Tibial nerve (tissue), 4 donors: Measurements from ENCODE around the gene IRF8. TPM values are rescaled to one million over a fixed set of nuclear protein-coding genes. Genes with fewer than 3 reads are reported as not detected.

Experiments used
- DNase-seq, 2 donors: peaks; one replicate each; pipeline ENCODE4 v3.0.0-alpha.2; 2019; ENCODE audit warnings: low spot score in 2 of 2
- H3K27ac ChIP-seq, 4 donors: fragments of 200-600 bp; sonication (generic) in 3 of 4; one replicate each; pipeline ENCODE4 v1.5.1; 2017 to 2019; ENCODE audit warnings: mild to moderate bottlenecking in 1 of 4
- H3K27me3 ChIP-seq, 2 donors: fragments of 200-600 bp; sonication (generic) in 1 of 2; one replicate each; pipeline versions ENCODE4 v1.5.1 to v1.6.0; 2017 to 2019
- H3K36me3 ChIP-seq, 3 donors: fragments of 200-600 bp; sonication (generic); one replicate each; pipeline ENCODE4 v1.5.1; 2018 to 2019
- H3K4me1 ChIP-seq, 4 donors: fragments of 200-600 bp; sonication (generic) in 3 of 4; one replicate each; pipeline ENCODE4 v1.5.1; 2017 to 2019
- H3K4me3 ChIP-seq, 4 donors: fragments of 200-600 bp; sonication (generic) in 3 of 4; one replicate each; pipeline ENCODE4 v1.5.1; 2017 to 2019; ENCODE audit warnings: mild to moderate bottlenecking in 1 of 4, moderate library complexity in 1 of 4
- H3K9me3 ChIP-seq, 4 donors: fragments of 200-600 bp; sonication (generic) in 3 of 4; one replicate each; pipeline ENCODE4 v1.5.1; 2017 to 2019
- CTCF ChIP-seq, 5 experiments: fragments of 200-600 bp in 3 of 5; fragments of 450-650 bp in 2 of 5; sonication (generic) in 3 of 5; IDR thresholded peaks; one replicate each; pipeline ENCODE4 v1.5.1; 2016 to 2019; ENCODE audit warnings: antibody characterized with exemption in 5 of 5, mild to moderate bottlenecking in 3 of 5, moderate library complexity in 2 of 5
- EP300 ChIP-seq, 2 donors: sonication (generic); formaldehyde crosslinking; IDR thresholded peaks; one replicate each; pipeline ENCODE4 v1.6.1; 2017; ENCODE audit warnings: antibody characterized with exemption in 2 of 2, mild to moderate bottlenecking in 1 of 2
- POLR2A ChIP-seq, 2 donors: fragments of 450-650 bp; IDR thresholded peaks; one replicate each; pipeline ENCODE4 v1.6.1; 2017; ENCODE audit warnings: antibody characterized with exemption in 2 of 2, mild to moderate bottlenecking in 2 of 2, moderate library complexity in 2 of 2
- WGBS, 2 donors: methylation state at CpG; one replicate each; pipeline ENCODE4 v1.1.5; 2018; 5-methylcytosine and 5-hydroxymethylcytosine counted together
- total RNA-seq, 4 donors: library from RNA; depleted of rRNA; stranded (reverse); fragments of >200 nt; gene quantifications; one replicate each; pipeline ENCODE4 v1.1.0, GENCODE V29; 2016

IRF8 gene
- total RNA-seq, 4 donors from 2014 or later: 20.5 to 30.3 (median 22.7) TPM

- 65 to 77% methylated on average over 2 to 3 of the region's 3 CpGs for WGBS, 2 donors
- H3K4me1 ChIP-seq: peaks cover 0 to 51% (median 24%) of the 10 kb centered on the region in 4 donors
- H3K4me3 ChIP-seq: no peak overlapping the region
- H3K9me3 ChIP-seq: no peaks in the 10 kb centered on the region
- peak overlapping the region in 2 of 4 donors; percentile 59 to 61 for H3K27ac ChIP-seq
- H3K27me3 ChIP-seq: no peaks in the 10 kb centered on the region
- no peak for DNase-seq
- H3K36me3 ChIP-seq: peaks cover 0 to 5% (median 0%) of the 10 kb centered on the region in 3 donors
- no peak for TF ChIP-seq EP300 (IDR thresholded peaks at IDR 0.05)
- no peak for TF ChIP-seq POLR2A (IDR thresholded peaks at IDR 0.05)
- no peak for TF ChIP-seq CTCF (IDR thresholded peaks at IDR 0.05)
These were observed 9.5 kb downstream of the IRF8 start for GRCh38 chr16:85908444-85908843.

GRCh38 chr16:85908889-85909589 lies 10.1 kb downstream of the IRF8 start:
- peak overlapping the region in 3 of 4 donors; percentile 59 to 69 (median 61) for H3K27ac ChIP-seq
- no peaks in the 10 kb centered on the region for H3K27me3 ChIP-seq
- peak in 1 of 2 donors; percentile 40 for DNase-seq
- no peaks in the 10 kb centered on the region for H3K9me3 ChIP-seq
- H3K36me3 ChIP-seq: peaks cover 0 to 5% (median 0%) of the 10 kb centered on the region in 3 donors
- H3K4me3 ChIP-seq: no peak overlapping the region
- 76 to 78% methylated on average over 10 of the region's 10 CpGs for WGBS, 2 donors
- TF ChIP-seq POLR2A (IDR thresholded peaks at IDR 0.05) (no peak), EP300 (IDR thresholded peaks at IDR 0.05) (no peak), CTCF (IDR thresholded peaks at IDR 0.05) (no peak)
- peaks cover 0 to 55% (median 25%) of the 10 kb centered on the region in 4 donors for H3K4me1 ChIP-seq

GRCh38 chr16:85909932-85910853 lies 11.2 kb downstream of the IRF8 start:
- Histone ChIP-seq H3K36me3 (peaks cover 0 to 8% (median 0%) of the 10 kb centered on the region in 3 donors), H3K27me3 (no peaks in the 10 kb centered on the region), H3K4me1 (peaks cover 0 to 57% (median 25%) of the 10 kb centered on the region in 4 donors), H3K27ac (peak overlapping the region in 3 of 4 donors; percentile 59 to 69 (median 61)), H3K4me3 (no peak overlapping the region), H3K9me3 (no peaks in the 10 kb centered on the region)
- 86 to 91% methylated on average over 17 of the region's 17 CpGs for WGBS, 2 donors
- no peak for DNase-seq
- TF ChIP-seq CTCF (IDR thresholded peaks at IDR 0.05) (no peak), POLR2A (IDR thresholded peaks at IDR 0.05) (no peak), EP300 (IDR thresholded peaks at IDR 0.05) (no peak)

GRCh38 chr16:85910854-85911247 lies 11.9 kb downstream of the IRF8 start:
- WGBS, 2 donors: 89 to 91% methylated on average over 9 of the region's 9 CpGs
- Histone ChIP-seq H3K9me3 (no peaks in the 10 kb centered on the region), H3K27me3 (no peaks in the 10 kb centered on the region), H3K4me1 (peaks cover 0 to 57% (median 25%) of the 10 kb centered on the region in 4 donors), H3K27ac (peak overlapping the region in 1 of 4 donors; percentile 34), H3K36me3 (peaks cover 0 to 4% (median 0%) of the 10 kb centered on the region in 3 donors), H3K4me3 (no peak overlapping the region)
- TF ChIP-seq EP300 (IDR thresholded peaks at IDR 0.05) (no peak), CTCF (IDR thresholded peaks at IDR 0.05) (no peak), POLR2A (IDR thresholded peaks at IDR 0.05) (no peak)
- no peak for DNase-seq
